ENCODE data around the gene CCDC112. TPM values are rescaled to one million over a fixed set of nuclear protein-coding genes. Genes with fewer than 3 reads are reported as not detected.

The CCDC112 gene
- total and polyA plus RNA-seq, 2 donors (not counting 3 experiments of a cell fraction or from before 2014, with no cell fraction given) = 2.4 to 9.6 TPM

GRCh38 chr5:115227281-115227680 is 69.2 kb downstream of the CCDC112 start:
- no TSS peak for BruUV-seq (replicated peaks)
- Histone ChIP-seq H3K36me3 (ENCODE audit: control insufficient read depth in 2 of 2, extremely low read depth in 1 of 2, insufficient read depth in 2 of 2, low read length in 2 of 2) (peaks cover 2 to 3% of the 10 kb centered on the region in 2 experiments), H3K4me1 (ENCODE audit: control insufficient read depth, extremely low read depth, insufficient read depth, low read length) (no peaks in the 10 kb centered on the region), H2AFZ (ENCODE audit: low read depth, low read length) (no peak overlapping the region), H3K79me2 (ENCODE audit: control insufficient read depth, insufficient read depth, low read length) (peaks cover 2% of the 10 kb centered on the region), H3K9me1 (replicated peaks; ENCODE audit: control insufficient read depth, extremely low read depth, insufficient read depth, low read length) (no peaks in the 10 kb centered on the region), H4K20me1 (replicated peaks; ENCODE audit: control insufficient read depth, extremely low read depth, insufficient read depth, low read length) (no peaks in the 10 kb centered on the region), H3K27ac (ENCODE audit: insufficient read depth, low read depth, low read length) (no peak overlapping the region), H3K9me3 (replicated peaks; ENCODE audit: control insufficient read depth, insufficient read depth, low read length) (no peaks in the 10 kb centered on the region), H3K9ac (replicated peaks; ENCODE audit: extremely low read depth, insufficient read depth, low read length) (no peak overlapping the region), H3K4me2 (ENCODE audit: insufficient read depth, low read length) (no peak overlapping the region), H3K4me3 (replicated peaks in 1 of 3; ENCODE audit: insufficient read depth in 1 of 3, low read depth in 1 of 3, low read length in 3 of 3) (no peak overlapping the region), H3K27me3 (ENCODE audit: control insufficient read depth in 2 of 2, insufficient read depth in 2 of 2, low read length in 2 of 2) (no peaks in the 10 kb centered on the region)
- intact Hi-C loops (cut with micrococcal nuclease) (no loop called here), dilution Hi-C loops (cut with MboI; ENCODE audit: extremely low pct_ligation_motif_present, low sequenced_read_pairs) (no loop called here)
- ChIA-PET POLR2A (no interaction called here), CTCF (interaction anchor here (0.6 kb wide), 1 partner anchor 40 kb away, joined by 3 read pairs; no protein-coding TSS in a partner anchor)
- TF ChIP-seq GATA2 (IDR thresholded peaks at IDR 0.05; ENCODE audit: insufficient read depth, insufficient read length, low read depth, low read length) (no peak), FOS (IDR thresholded peaks at IDR 0.05; ENCODE audit: borderline replicate concordance, insufficient read depth, low read length) (no peak), POLR2AphosphoS5 (IDR thresholded peaks at IDR 0.05; ENCODE audit: insufficient read depth, low read depth, low read length) (no peak)
- DNase-seq (ENCODE audit: low read depth, low spot score) (no peak), FAIRE-seq (no peak)

Small RNA genes lying within 50 kb of the gene (small RNA-seq; reads per million reads assigned to genes)
- not detected for gene HMGN1P15 (ENCODE audit: insufficient read depth, insufficient read length, low read depth, low replicate concordance)

Other genes with a start within 250 kb of the CCDC112 start
- gene TRIM36, start 126.7 kb downstream of the CCDC112 start, total RNA-seq = 0.69 and 1.2 TPM in 2 replicates
- 0.67 and 0.76 TPM in 2 replicates for gene TRIM36, start 126.7 kb downstream of the CCDC112 start, polyA plus RNA-seq
- 37.5 and 42.3 TPM in 2 replicates for gene PGGT1B, start 33.8 kb downstream of the CCDC112 start, total RNA-seq
- 1.3 and 2.6 TPM in 2 replicates for gene PGGT1B, start 33.8 kb downstream of the CCDC112 start, polyA plus RNA-seq
- gene FEM1C, start 248.1 kb upstream of the CCDC112 start, total RNA-seq = 16.0 and 16.7 TPM in 2 replicates
- 4.3 and 6.2 TPM in 2 replicates for gene FEM1C, start 248.1 kb upstream of the CCDC112 start, polyA plus RNA-seq

Data from endothelial cell of umbilical vein (primary cell).